ENCODE data around the gene COG5.

COG5 gene

DNA sequence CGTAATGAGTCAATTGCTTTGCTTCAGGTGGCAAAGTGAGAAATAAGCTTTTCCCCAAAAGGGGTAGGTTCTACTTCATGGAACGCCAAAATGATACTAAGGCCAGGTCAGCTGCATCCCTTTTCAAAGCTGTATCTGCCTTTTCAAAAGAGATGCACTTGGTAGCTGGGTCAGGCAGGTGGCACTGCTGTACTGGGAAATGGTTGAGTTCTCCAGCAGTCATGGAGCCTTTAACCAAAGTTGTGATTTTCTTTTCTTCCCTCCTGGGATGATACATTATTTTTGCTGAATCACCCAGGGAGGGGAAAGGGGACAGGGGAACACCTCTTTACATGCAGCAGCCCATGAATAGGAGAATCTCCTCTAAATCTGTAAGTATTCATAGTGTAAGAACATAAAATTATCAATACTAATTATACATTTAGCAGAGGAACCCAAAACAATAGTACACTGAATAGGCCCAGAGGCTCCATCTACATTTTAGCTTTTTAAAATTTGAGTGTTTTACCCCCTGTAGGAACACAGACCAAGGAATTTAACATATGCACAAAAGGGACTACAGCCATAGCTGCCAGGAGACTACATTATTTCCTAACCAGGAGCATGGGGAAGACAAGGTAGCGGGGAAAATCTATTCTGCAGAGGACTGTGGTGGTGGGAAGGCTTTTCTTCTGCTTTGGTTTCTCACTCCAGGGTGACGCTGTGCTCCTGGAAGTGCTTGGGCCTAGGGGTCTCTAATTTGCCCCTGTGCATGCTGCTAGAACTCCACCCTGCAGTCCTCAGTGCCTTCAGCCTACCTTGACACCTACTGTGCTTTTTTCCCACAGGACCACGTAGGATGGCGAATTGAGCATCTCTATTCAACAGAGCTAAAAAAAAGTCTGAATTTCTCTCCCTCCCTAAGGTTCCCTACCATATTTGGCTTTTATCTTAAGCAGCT lies 100.3 kb downstream of the COG5 start:
- CTCF ChIA-PET, result interaction anchor here (0.6 to 1.3 kb wide), 7 partner anchors 16 to 411 kb away, joined by 3 to 6 read pairs (median 3); no protein-coding TSS in a partner anchor
- TF ChIP-seq LEF1 (IDR thresholded peaks at IDR 0.05; ENCODE audit: borderline replicate concordance), result no peak
- TF ChIP-seq ZNF384 (IDR thresholded peaks at IDR 0.05), result no peak
- no peak for TF ChIP-seq FOXA1 (IDR thresholded peaks at IDR 0.05)
- no peak for TF ChIP-seq SP1 (IDR thresholded peaks at IDR 0.05)
- TF ChIP-seq BHLHE40 (IDR thresholded peaks at IDR 0.05; ENCODE audit: borderline replicate concordance), result no peak
- TF ChIP-seq L3MBTL2 (conservative IDR thresholded peaks at IDR 0.05), result no peak
- TF ChIP-seq, protein P1, sequence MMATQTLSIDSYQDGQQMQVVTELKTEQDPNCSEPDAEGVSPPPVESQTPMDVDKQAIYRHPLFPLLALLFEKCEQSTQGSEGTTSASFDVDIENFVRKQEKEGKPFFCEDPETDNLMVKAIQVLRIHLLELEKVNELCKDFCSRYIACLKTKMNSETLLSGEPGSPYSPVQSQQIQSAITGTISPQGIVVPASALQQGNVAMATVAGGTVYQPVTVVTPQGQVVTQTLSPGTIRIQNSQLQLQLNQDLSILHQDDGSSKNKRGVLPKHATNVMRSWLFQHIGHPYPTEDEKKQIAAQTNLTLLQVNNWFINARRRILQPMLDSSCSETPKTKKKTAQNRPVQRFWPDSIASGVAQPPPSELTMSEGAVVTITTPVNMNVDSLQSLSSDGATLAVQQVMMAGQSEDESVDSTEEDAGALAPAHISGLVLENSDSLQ (IDR thresholded peaks at IDR 0.05), result no peak
- TF ChIP-seq NFRKB (IDR thresholded peaks at IDR 0.05), result no peak
- TF ChIP-seq ARNT (IDR thresholded peaks at IDR 0.05), result no peak
- TF ChIP-seq FOXM1 (IDR thresholded peaks at IDR 0.05; ENCODE audit: borderline replicate concordance), result no peak
- TF ChIP-seq SUZ12 (IDR thresholded peaks at IDR 0.05), result no peak
- no peak for TF ChIP-seq FOXK2 (IDR thresholded peaks at IDR 0.05)
- no peak for TF ChIP-seq HDGF (IDR thresholded peaks at IDR 0.05; ENCODE audit: borderline replicate concordance)
- POLR2A ChIA-PET, result interaction anchor here (1.0 kb wide), 1 partner anchor 280 kb away, joined by 3 read pairs; no protein-coding TSS in a partner anchor
- peak; percentile 54 for DNase-seq (ENCODE audit: extremely low spot score)

DNA sequence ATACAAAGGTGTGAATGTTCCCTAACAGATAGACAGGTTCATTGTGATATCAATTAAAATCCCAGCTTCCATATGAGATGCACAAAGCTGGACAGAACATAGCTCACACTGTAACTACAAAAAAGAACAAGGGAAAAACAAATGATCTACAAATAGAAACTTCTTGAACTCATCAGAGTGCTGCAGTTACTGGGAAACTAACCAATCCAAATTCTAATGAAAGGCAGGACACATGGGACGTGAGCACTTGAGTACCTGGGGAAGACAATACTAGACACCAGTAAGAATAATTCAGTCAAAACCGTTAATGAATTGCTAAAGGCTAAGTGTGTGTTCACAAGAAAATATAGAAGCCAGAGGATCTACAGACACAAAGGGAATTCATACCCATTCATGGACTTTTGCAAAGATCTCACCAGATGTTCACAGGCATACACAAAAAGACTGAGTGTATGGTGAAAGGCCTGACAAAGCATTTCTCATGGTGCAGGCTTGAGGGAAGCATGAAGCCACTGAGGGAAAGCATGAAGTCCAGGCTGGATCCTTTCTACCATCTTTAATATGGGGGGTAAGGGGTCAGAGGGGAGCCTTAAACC lies 101.7 kb downstream of the COG5 start:
- ChIA-PET CTCF (interaction anchor here (0.5 kb wide), 1 partner anchor 39 kb away, joined by 3 read pairs; no protein-coding TSS in a partner anchor), POLR2A (no interaction called here)
- no peak for DNase-seq (ENCODE audit: extremely low spot score)
- TF ChIP-seq TARDBP (IDR thresholded peaks at IDR 0.05), result no peak
- no peak for TF ChIP-seq FOXK2 (IDR thresholded peaks at IDR 0.05)
- no peak for TF ChIP-seq FOXA1 (IDR thresholded peaks at IDR 0.05)
- TF ChIP-seq SP1 (IDR thresholded peaks at IDR 0.05), result no peak
- TF ChIP-seq BHLHE40 (IDR thresholded peaks at IDR 0.05; ENCODE audit: borderline replicate concordance), result no peak
- no peak for TF ChIP-seq FOXM1 (IDR thresholded peaks at IDR 0.05; ENCODE audit: borderline replicate concordance)
- no peak for TF ChIP-seq ELF4 (IDR thresholded peaks at IDR 0.05)
- TF ChIP-seq HDGF (IDR thresholded peaks at IDR 0.05; ENCODE audit: borderline replicate concordance), result no peak
- TF ChIP-seq L3MBTL2 (conservative IDR thresholded peaks at IDR 0.05), result no peak
- no peak for TF ChIP-seq LEF1 (IDR thresholded peaks at IDR 0.05; ENCODE audit: borderline replicate concordance)

GRCh38 chr7:107453388-107453787 lies 110.3 kb downstream of the COG5 start:
- DNase-seq (ENCODE audit: extremely low spot score), result no peak
- POLR2A ChIA-PET, result no interaction called here
- CTCF ChIA-PET, result no interaction called here
- TF ChIP-seq FOXA1 (IDR thresholded peaks at IDR 0.05), result no peak
- TF ChIP-seq ARNT (IDR thresholded peaks at IDR 0.05), result no peak
- TF ChIP-seq, protein P1 (IDR thresholded peaks at IDR 0.05), result no peak
- no peak for TF ChIP-seq BHLHE40 (IDR thresholded peaks at IDR 0.05; ENCODE audit: borderline replicate concordance)
- TF ChIP-seq HDGF (IDR thresholded peaks at IDR 0.05; ENCODE audit: borderline replicate concordance), result no peak
- no peak for TF ChIP-seq TARDBP (IDR thresholded peaks at IDR 0.05)
- no peak for TF ChIP-seq NFRKB (IDR thresholded peaks at IDR 0.05)
- TF ChIP-seq ELF4 (IDR thresholded peaks at IDR 0.05), result no peak
- no peak for TF ChIP-seq CTBP1 (IDR thresholded peaks at IDR 0.05; ENCODE audit: borderline replicate concordance)
- no peak for TF ChIP-seq LEF1 (IDR thresholded peaks at IDR 0.05; ENCODE audit: borderline replicate concordance)
- no peak for TF ChIP-seq ZNF384 (IDR thresholded peaks at IDR 0.05)
- no peak for TF ChIP-seq SUZ12 (IDR thresholded peaks at IDR 0.05)
- no peak for TF ChIP-seq FOXK2 (IDR thresholded peaks at IDR 0.05)
- no peak for TF ChIP-seq FOXM1 (IDR thresholded peaks at IDR 0.05; ENCODE audit: borderline replicate concordance)
- no peak for TF ChIP-seq SP1 (IDR thresholded peaks at IDR 0.05)
- TF ChIP-seq L3MBTL2 (conservative IDR thresholded peaks at IDR 0.05), result no peak

- ChIA-PET CTCF (no interaction called here), POLR2A (no interaction called here)
- TF ChIP-seq L3MBTL2 (conservative IDR thresholded peaks at IDR 0.05), result no peak
- TF ChIP-seq FOXM1 (IDR thresholded peaks at IDR 0.05; ENCODE audit: borderline replicate concordance), result no peak
- TF ChIP-seq HDGF (IDR thresholded peaks at IDR 0.05; ENCODE audit: borderline replicate concordance), result no peak
- no peak for TF ChIP-seq FOXA1 (IDR thresholded peaks at IDR 0.05)
- no peak for TF ChIP-seq FOXK2 (IDR thresholded peaks at IDR 0.05)
- no peak for TF ChIP-seq CTBP1 (IDR thresholded peaks at IDR 0.05; ENCODE audit: borderline replicate concordance)
- TF ChIP-seq SP1 (IDR thresholded peaks at IDR 0.05), result no peak
- TF ChIP-seq ZNF384 (IDR thresholded peaks at IDR 0.05), result no peak
- no peak for TF ChIP-seq LEF1 (IDR thresholded peaks at IDR 0.05; ENCODE audit: borderline replicate concordance)
- TF ChIP-seq, protein P1 (IDR thresholded peaks at IDR 0.05), result no peak
- no peak for TF ChIP-seq ELF4 (IDR thresholded peaks at IDR 0.05)
- TF ChIP-seq TARDBP (IDR thresholded peaks at IDR 0.05), result no peak
- no peak for TF ChIP-seq BHLHE40 (IDR thresholded peaks at IDR 0.05; ENCODE audit: borderline replicate concordance)
- TF ChIP-seq SUZ12 (IDR thresholded peaks at IDR 0.05), result no peak
- no peak for TF ChIP-seq ARNT (IDR thresholded peaks at IDR 0.05)
- no peak for TF ChIP-seq NFRKB (IDR thresholded peaks at IDR 0.05)
- DNase-seq (ENCODE audit: extremely low spot score), result no peak
Measured at GRCh38 chr7:107450970-107451369, 112.8 kb downstream of the COG5 start.

DNA sequence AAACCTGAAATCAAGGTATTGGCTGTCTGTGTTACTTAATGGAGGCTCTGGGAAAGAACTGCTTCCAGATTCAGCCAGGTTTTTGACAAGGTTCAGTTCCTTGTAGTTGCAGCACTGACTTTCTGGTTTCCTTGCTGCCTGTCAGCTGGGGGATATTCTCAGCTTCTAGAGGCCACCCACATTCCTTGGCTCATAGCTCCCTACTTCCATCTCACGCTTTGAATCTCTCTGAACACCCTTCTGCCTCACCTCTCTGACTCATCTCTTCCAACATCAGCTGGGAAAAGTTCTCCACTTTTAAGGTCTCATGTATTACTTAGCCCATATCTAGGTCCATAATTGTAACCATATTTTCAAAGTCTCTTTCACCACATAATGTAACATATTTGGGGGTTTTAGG lies 116.7 kb downstream of the COG5 start:
- TF ChIP-seq, protein P1 (IDR thresholded peaks at IDR 0.05), result no peak
- TF ChIP-seq ZNF384 (IDR thresholded peaks at IDR 0.05), result no peak
- ChIA-PET POLR2A (no interaction called here), CTCF (no interaction called here)
- DNase-seq (ENCODE audit: extremely low spot score), result no peak

All from HEK293T (cell line).